Activated CD4-positive, alpha-beta T cell treated with anti-CD3 and anti-CD28 coated beads, Interleukin-2, amount 10 ng/mL, durations not matched to agents 24 days and 14 days (primary cell): ENCODE data around the gene CRTC2. TPM values are rescaled to one million over a fixed set of nuclear protein-coding genes. Genes with fewer than 3 reads are reported as not detected.

Experiments
- DNase-seq: peaks from one replicate; pipeline ENCODE4 v3.0.0; 2022
- H3K27ac Mint-ChIP-seq: one replicate; pipeline ENCODE4 v1.8.0; 2022; ENCODE audit warnings: mild to moderate bottlenecking, mixed read lengths
- H3K27me3 Mint-ChIP-seq: one replicate; pipeline ENCODE4 v1.8.0; 2022; ENCODE audit warnings: mixed read lengths
- H3K36me3 Mint-ChIP-seq: one replicate; pipeline ENCODE4 v1.8.0; 2022; ENCODE audit warnings: low read depth, mild to moderate bottlenecking, mixed read lengths
- H3K4me1 Mint-ChIP-seq: one replicate; pipeline ENCODE4 v1.8.0; 2021; ENCODE audit warnings: mixed read lengths
- H3K4me3 Mint-ChIP-seq: one replicate; pipeline ENCODE4 v1.8.0; 2022; ENCODE audit warnings: mild to moderate bottlenecking, moderate library complexity, mixed read lengths
- H3K9me3 Mint-ChIP-seq: one replicate; pipeline ENCODE4 v1.8.0; 2021; ENCODE audit warnings: mixed read lengths
- intact Hi-C: fragments of 100-400 bp; cut with micrococcal nuclease; formaldehyde crosslinking; loops from one replicate; pipeline ENCODE4 v1.15.1; 2023
- total RNA-seq: library from RNA; stranded (reverse); gene quantifications from 2 replicates; pipeline ENCODE4 v1.2.3, GENCODE V29; 2022

The CRTC2 gene
- total RNA-seq, 1 donor from 2014 or later, result 72.4 TPM

DNA sequence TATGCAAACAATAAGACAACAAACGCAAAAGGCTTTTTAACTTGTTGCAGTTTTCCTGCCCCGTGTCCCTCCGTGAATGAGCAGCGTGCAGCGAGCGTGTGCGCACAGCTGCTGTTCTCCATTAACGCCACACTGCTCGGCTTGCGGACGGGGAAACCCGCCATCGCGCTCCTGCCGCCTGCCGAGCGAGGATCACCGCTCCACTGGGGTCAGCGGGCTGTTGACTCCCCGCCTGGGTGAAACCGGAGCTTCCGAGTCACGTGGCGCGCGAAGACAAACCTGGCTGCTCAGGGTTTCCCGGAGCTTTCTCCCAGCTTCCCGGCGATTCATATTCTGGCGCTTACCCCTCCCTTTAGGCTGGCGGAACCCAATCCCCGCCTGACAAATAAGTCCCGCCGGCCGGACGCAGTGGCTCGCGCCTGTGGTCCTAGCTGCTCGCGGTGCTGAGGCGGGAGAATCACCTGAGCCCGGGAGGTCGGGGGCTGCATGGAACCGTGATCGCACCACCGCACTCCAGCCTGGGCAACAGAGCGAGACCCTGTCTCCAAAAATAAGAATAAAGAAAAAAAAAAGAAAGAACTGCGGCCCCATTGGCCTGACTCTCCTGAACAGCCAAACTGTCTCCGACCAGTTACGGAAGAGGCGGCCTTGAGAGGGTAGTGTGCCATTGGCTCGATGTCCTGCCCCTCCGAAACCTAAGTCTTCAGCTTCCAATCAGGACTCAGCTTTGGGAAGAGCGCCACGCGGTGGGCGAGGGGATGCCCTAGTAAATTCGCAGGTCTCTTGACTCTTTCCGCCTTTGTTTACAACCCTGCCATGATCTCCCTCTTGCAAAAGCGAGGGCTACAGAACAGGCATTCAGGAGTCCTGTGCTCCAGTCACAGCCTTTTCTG lies 8.9 kb upstream of the CRTC2 start, which contains the start of gene CREB3L4:
TSS of gene CREB3L4 (plus strand) at position 796 of the 893 bp plus-strand sequence. CDS start 624 bp downstream, outside the sequence.
- Mint-ChIP-seq H3K9me3 (no peaks in the 10 kb centered on the region), H3K4me1 (peaks cover 48% of the 10 kb centered on the region), H3K27ac (peak within 1 kb of the TSS; percentile 98), H3K4me3 (peak within 1 kb of the TSS; percentile 92), H3K27me3 (no peaks in the 10 kb centered on the region), H3K36me3 (peaks cover 15% of the 10 kb centered on the region)
- intact Hi-C loops, result loop anchor here (1.0 to 10.0 kb wide), 3 partner anchors 9 to 433 kb away; partner anchors contain the start of genes CRTC2, JTB and S100A6
- DNase-seq, result peak; percentile 95

DNA sequence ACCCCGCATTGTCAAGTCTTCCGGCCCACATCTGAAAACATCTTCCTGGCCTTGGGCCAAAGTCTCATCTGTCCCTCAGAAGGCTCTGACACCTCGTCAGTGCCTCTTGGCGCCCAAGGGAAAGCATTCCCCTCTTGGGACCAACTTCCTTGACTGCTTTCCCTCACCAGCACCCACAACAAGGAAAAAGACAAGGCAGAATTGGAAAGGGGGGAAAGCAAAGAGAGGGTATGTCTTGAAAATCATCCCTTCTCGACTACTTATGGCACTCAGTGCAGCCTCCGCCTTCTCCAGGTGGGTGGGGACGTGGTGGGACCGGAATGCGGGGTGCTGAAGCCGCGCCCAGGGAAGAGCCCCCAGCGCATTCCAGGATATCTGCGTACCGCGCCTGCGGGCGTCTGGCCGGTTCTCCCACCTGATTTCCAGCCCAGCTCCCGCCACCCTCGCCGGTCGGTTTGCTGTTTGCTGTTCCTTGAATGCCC lies 5.5 kb upstream of the CRTC2 start:
- no peak for DNase-seq
- intact Hi-C loops, result loop anchor here (1.0 to 10.0 kb wide), 3 partner anchors 26 to 429 kb away; partner anchors contain the start of genes RPS27 and S100A6
- H3K36me3 Mint-ChIP-seq, result peaks cover 29% of the 10 kb centered on the region
- H3K27ac Mint-ChIP-seq, result peak overlapping the region; percentile 89
- H3K4me3 Mint-ChIP-seq, result peak overlapping the region; percentile 87
- H3K4me1 Mint-ChIP-seq, result peaks cover 55% of the 10 kb centered on the region
- H3K27me3 Mint-ChIP-seq, result no peaks in the 10 kb centered on the region
- H3K9me3 Mint-ChIP-seq, result no peaks in the 10 kb centered on the region

DNA sequence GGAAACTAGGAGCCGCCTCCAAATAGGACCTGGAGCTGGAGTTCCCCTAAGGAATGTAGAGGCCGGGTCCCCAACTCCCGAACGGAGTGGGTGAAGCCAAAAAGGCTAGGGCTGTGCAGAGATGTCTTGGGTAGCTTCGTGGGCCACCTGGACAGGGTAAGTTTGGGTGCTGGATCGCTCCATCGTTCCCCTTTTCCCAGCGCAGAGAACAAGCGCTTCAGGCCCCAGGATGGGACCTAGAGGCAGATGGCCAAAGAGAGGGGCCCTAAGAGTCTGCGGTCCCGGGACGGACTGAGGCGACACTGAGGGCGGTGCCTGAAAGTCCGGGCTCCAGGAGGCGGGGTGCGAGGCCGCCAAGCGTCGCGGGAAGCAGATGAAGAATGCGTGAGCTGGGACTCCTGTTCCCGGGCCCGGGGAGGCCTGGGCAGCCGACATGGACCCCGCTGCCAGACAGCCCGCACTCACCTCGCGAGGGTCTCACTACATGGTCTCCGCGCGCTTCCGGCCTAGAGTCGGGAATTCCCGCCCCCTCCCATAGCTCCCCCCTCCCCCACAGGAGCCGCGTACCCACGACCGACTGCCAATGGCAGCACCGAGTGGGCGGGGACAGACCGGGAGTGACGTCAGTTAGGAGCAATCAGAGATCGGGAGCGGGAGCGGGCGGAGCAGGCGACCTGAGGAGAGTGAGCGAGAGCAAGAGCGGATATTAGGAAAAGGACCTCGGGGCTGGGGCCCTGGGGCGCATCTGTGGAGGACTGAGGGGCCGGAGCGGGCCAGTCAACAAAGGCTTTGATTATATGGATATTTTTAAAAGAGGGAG lies 4.8 kb upstream of the CRTC2 start, which contains the start of gene SLC39A1:
TSS of gene SLC39A1 (minus strand) at position 508 of the 820 bp plus-strand sequence. CDS start 822 bp downstream, outside the sequence.
- Mint-ChIP-seq H3K4me3 (peak within 1 kb of the TSS; percentile 87), H3K27ac (peak within 1 kb of the TSS; percentile 89), H3K4me1 (peaks cover 57% of the 10 kb centered on the region), H3K9me3 (no peaks in the 10 kb centered on the region), H3K36me3 (peaks cover 32% of the 10 kb centered on the region), H3K27me3 (no peaks in the 10 kb centered on the region)
- intact Hi-C loops, result loop anchor here (1.0 to 10.0 kb wide), 3 partner anchors 27 to 428 kb away; partner anchors contain the start of genes RPS27 and S100A6
- DNase-seq, result peak; percentile 99

DNA sequence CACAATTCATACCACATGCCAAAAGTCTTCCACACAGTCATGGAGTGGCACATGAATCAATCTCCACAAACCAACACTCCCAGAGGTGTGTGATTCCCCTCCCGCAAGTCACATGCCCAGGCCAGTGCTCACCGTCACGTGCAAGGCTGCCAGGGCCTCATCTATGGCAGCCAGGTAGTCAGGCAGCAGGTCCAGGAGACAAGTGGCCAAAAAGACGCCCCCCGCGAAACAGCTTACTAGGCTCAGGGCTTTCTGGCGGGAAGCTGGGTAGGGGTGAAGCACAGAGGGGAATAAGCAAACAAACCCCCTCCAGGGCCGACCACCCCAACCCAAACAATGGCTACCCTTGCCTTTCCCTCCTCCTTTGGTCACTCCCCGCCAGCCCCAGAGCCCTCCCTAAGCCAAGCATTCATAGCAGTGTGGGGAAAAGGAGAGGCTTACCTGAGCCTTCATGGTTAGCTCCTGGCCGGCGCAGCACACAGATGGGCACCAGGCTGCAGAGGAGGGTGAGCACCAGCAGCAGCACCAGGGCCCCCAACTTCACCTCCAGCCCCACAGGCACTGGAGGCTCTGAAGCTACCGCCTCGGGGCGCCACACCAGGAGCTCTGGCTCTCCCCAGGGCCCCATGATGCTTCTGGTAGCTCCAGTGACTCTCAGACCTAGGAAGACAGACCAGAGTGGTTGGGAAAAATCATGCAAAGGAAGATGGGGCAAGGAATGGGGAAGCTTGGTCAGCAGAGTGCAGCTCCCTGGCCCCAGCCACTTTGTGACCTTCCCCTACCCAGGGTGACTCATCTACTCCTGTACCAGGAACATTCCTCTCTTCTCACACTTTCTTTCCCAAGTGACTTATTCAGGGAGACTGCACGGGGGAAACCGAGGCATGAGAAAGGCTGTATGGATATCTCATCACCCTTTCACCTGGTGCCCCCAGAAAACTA lies 3.9 kb upstream of the CRTC2 start:
- peak overlapping the region; percentile 89 for H3K27ac Mint-ChIP-seq
- H3K4me1 Mint-ChIP-seq, result peaks cover 48% of the 10 kb centered on the region
- intact Hi-C loops, result loop anchor here (1.0 to 10.0 kb wide), 3 partner anchors 28 to 428 kb away; partner anchors contain the start of genes RPS27 and S100A6
- DNase-seq, result no peak
- peaks cover 32% of the 10 kb centered on the region for H3K36me3 Mint-ChIP-seq
- H3K27me3 Mint-ChIP-seq, result no peaks in the 10 kb centered on the region
- peak overlapping the region; percentile 87 for H3K4me3 Mint-ChIP-seq
- H3K9me3 Mint-ChIP-seq, result no peaks in the 10 kb centered on the region

DNA sequence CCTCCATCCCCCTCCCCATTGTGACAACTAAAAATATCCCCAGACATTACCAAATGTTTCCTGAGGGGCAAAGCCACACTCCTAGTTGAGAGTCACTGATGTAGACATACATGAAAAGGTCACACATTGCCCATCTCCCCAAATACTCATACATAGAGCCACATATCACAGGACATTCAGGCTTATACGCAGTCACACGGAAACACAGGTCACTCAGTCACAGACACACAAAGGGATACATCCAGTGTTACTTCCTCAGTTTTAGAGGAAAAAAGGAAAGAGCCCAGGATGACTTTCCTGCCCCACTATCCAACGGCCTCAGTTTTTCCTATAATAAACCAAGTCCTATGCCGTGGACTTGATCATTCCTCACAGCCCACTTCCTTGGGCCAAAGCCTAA lies 3.0 kb upstream of the CRTC2 start:
- peak overlapping the region; percentile 87 for H3K4me3 Mint-ChIP-seq
- intact Hi-C loops, result loop anchor here (10.0 kb wide), 1 partner anchor 427 kb away; the partner anchor contains the start of gene S100A6
- no peaks in the 10 kb centered on the region for H3K9me3 Mint-ChIP-seq
- DNase-seq, result no peak
- peak overlapping the region; percentile 60 for H3K27ac Mint-ChIP-seq
- H3K4me1 Mint-ChIP-seq, result peaks cover 51% of the 10 kb centered on the region
- no peaks in the 10 kb centered on the region for H3K27me3 Mint-ChIP-seq
- peaks cover 28% of the 10 kb centered on the region for H3K36me3 Mint-ChIP-seq

DNA sequence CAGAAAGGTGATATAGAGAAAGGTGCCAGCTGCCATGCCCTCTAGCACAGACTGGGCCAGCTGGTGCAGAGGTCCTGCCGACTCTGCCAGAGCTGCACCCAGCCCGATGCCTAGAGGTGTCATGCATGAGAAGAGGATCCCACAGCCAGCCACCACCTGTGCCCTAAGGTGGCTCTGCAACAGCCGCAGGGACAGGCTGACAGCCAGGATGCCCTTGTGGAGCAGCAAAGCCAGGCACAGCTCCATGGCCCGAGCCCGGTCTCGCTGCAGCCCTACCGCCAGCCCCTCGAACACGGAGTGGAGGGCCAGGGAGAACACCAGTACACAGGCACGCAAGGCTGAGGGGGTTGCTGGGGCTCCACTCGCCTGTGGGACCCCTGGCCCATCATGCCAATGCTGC lies 1.8 kb upstream of the CRTC2 start:
- intact Hi-C loops, result loop anchor here (10.0 kb wide), 1 partner anchor 425 kb away; the partner anchor contains the start of gene S100A6
- Mint-ChIP-seq H3K36me3 (peaks cover 22% of the 10 kb centered on the region), H3K9me3 (no peaks in the 10 kb centered on the region), H3K4me3 (no peak overlapping the region), H3K27me3 (no peaks in the 10 kb centered on the region), H3K27ac (peak overlapping the region; percentile 59), H3K4me1 (peaks cover 52% of the 10 kb centered on the region)
- no peak for DNase-seq

DNA sequence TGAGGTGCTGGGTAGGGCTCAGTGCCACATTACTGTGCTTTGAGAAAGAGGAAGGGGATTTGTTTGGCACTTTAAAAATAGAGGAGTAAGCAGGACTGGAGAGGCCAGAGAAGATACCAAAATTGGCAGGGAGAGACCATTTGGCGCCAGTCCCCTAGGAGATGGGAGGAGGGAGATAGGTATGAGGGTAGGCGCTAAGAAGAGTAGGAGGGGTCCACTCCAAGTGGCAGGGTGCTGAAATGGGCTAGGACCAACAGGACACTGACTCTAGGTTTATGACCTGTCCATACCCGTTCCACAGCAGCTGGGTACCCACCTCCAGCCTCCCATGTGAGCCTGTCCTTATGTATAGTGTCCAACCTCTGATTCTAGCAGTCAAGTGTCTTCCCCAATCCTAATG lies 1.0 kb upstream of the CRTC2 start:
- Mint-ChIP-seq H3K9me3 (no peaks in the 10 kb centered on the region), H3K36me3 (peaks cover 22% of the 10 kb centered on the region), H3K27me3 (no peaks in the 10 kb centered on the region), H3K27ac (peak overlapping the region; percentile 59), H3K4me1 (peaks cover 52% of the 10 kb centered on the region), H3K4me3 (no peak overlapping the region)
- no peak for DNase-seq
- intact Hi-C loops, result no loop called here

DNA sequence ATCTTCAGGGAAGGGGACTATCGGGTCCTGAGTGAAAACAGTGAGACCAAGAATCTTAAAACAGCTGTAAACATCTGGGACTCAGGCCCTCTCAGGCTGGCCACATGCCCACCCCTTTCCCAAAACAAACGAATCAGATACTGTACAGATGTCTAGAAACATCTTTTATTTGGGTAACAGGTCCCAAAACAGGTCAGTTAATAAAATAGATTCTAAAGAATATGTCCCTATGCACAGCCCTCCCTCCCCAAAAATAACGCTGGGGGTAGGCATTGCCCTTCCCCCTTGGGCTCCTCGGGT lies 499 bp upstream of the CRTC2 start:
- peak overlapping the region; percentile 88 for H3K4me3 Mint-ChIP-seq
- no peak for DNase-seq
- no peaks in the 10 kb centered on the region for H3K27me3 Mint-ChIP-seq
- peak overlapping the region; percentile 94 for H3K27ac Mint-ChIP-seq
- H3K4me1 Mint-ChIP-seq, result peaks cover 54% of the 10 kb centered on the region
- intact Hi-C loops, result loop anchor here (1.0 kb wide), 5 partner anchors 8 to 176 kb away; partner anchors contain the start of genes CREB3L4, DENND4B and JTB
- H3K36me3 Mint-ChIP-seq, result peaks cover 28% of the 10 kb centered on the region
- H3K9me3 Mint-ChIP-seq, result no peaks in the 10 kb centered on the region

DNA sequence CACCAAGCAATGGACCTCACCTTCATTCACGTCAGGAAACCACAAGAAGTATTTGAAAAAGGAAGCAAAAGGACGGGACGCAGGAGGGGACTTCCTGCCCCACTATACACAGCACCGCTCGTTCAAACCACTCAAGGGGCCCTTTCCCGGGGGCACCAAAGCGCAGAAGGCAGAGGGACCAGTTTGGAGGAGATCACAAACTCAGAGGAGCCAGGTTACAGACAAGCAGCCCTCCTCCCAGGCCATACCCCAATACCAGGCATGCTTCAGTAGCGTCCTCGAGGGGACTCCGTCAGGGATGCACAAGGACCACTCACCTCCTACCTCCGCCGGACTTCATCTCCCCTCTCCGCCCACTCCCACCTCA lies 685 bp downstream of the CRTC2 start:
- peaks cover 52% of the 10 kb centered on the region for H3K4me1 Mint-ChIP-seq
- intact Hi-C loops, result loop anchor here (1.0 kb wide), 5 partner anchors 10 to 174 kb away; partner anchors contain the start of genes CREB3L4, DENND4B and JTB
- no peaks in the 10 kb centered on the region for H3K27me3 Mint-ChIP-seq
- H3K36me3 Mint-ChIP-seq, result peaks cover 34% of the 10 kb centered on the region
- no peaks in the 10 kb centered on the region for H3K9me3 Mint-ChIP-seq
- H3K27ac Mint-ChIP-seq, result peak overlapping the region; percentile 94
- peak overlapping the region; percentile 88 for H3K4me3 Mint-ChIP-seq
- peak; percentile 86 for DNase-seq

DNA sequence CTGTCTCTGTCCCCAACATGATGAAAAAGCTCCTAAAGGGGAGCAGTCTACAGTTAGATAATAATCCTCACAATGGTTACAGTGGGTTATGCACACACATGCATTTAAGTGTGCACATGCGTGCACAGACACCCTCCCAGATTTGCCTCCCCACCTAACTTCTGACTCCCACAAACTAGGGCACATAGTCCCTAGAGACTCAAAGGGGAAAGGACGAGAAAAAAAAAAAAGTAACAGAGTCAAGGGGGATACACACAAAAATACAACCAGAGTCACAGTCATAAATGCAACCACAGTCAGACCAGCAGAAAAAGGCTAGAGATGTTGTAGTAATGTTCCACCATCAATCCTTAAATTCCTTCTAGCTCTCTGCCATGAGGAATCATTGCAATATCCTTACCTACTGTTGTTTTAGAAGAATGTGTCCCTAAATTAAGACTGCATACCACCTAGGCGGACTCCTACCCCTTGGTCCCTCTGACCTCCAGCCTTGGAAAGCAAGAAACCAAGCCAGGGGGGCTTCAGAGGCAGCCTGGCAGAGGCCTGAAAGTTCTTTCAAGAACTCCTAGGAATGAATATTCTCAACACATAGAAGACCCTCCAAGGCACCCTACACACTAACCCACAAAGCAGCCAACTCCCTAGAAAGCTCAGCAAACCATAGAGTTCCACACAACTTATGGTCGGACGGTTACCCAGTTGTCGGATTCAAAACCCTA lies 1.3 kb downstream of the CRTC2 start:
- DNase-seq, result no peak
- intact Hi-C loops, result no loop called here
- H3K27ac Mint-ChIP-seq, result peak overlapping the region; percentile 94
- H3K4me3 Mint-ChIP-seq, result peak overlapping the region; percentile 88
- no peaks in the 10 kb centered on the region for H3K9me3 Mint-ChIP-seq
- H3K27me3 Mint-ChIP-seq, result no peaks in the 10 kb centered on the region
- peaks cover 47% of the 10 kb centered on the region for H3K4me1 Mint-ChIP-seq
- peaks cover 36% of the 10 kb centered on the region for H3K36me3 Mint-ChIP-seq

DNA sequence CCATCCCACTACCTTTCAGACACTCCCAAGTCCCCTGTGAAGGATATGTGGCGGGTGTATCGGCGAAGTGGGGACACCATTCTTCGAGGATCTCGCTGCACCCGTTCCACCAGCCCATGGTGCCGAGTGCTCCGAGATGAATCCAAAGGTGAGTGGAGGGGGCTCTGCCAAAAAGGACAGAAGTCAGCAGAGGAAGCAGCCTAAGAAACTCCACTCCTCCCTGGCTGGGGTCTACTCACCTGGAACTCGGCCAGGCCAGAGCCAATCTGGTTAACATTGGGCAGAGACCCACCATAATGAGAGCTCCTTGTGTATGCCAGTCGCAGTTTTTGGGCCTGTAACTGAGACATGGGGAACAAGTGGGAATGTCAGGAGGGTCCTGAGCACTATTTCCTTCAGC lies 3.6 kb downstream of the CRTC2 start:
- Mint-ChIP-seq H3K36me3 (peaks cover 43% of the 10 kb centered on the region), H3K9me3 (no peaks in the 10 kb centered on the region), H3K4me1 (peaks cover 39% of the 10 kb centered on the region), H3K27ac (no peak overlapping the region), H3K27me3 (no peaks in the 10 kb centered on the region), H3K4me3 (no peak overlapping the region)
- DNase-seq, result no peak
- intact Hi-C loops, result no loop called here

DNA sequence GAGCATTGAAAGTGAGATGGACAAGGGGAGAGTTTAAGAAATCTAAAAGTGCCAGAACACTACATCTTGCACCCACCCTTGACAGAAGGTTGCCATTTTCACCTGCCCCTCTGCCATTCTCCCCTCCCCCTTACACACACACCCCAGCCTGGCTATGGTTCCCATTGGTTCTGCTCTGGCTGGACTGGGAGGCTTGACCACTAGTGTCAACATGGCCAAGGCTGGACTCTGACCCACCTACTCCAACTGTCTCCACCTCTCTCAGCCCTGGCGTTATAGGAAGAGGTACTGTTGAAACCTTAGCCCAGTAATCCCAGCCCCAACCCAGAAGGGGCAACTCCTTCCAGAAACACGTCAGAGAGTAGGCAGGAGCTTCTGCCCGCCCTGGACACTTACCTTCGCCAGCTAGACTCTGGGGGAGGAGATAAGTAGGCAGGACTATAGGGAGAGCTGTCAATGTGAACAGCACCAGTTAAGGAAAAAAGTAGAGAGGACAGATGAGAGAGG lies 4.5 kb downstream of the CRTC2 start:
- no peak overlapping the region for H3K4me3 Mint-ChIP-seq
- no peaks in the 10 kb centered on the region for H3K27me3 Mint-ChIP-seq
- intact Hi-C loops, result no loop called here
- H3K9me3 Mint-ChIP-seq, result no peaks in the 10 kb centered on the region
- H3K27ac Mint-ChIP-seq, result peak overlapping the region; percentile 45
- peaks cover 37% of the 10 kb centered on the region for H3K4me1 Mint-ChIP-seq
- DNase-seq, result no peak
- H3K36me3 Mint-ChIP-seq, result peaks cover 47% of the 10 kb centered on the region
